ENCODE measurements around the gene ASPSCR1.
A peak's percentile ranks its signal among the peaks of the same experiment; 100 is the strongest.

ASPSCR1 gene

GRCh38 chr17:82028246-82028645, 50.8 kb downstream of the ASPSCR1 start:
- TF ChIP-seq CTCF (IDR thresholded peaks at IDR 0.05; ENCODE audit: low read depth, low read length, missing control alignments) = no peak
- H3K4me3 ChIP-seq (replicated peaks; ENCODE audit: low read depth, low read length) = no peak overlapping the region
- DNase-seq (ENCODE audit: extremely low read depth, low read depth) = no peak

- no peak for TF ChIP-seq CTCF (IDR thresholded peaks at IDR 0.05; ENCODE audit: low read depth, low read length, missing control alignments)
- no peak overlapping the region for H3K4me3 ChIP-seq (replicated peaks; ENCODE audit: low read depth, low read length)
- DNase-seq (ENCODE audit: extremely low read depth, low read depth) = no peak
Measured at GRCh38 chr17:82028966-82029365, 51.5 kb downstream of the ASPSCR1 start.

GRCh38 chr17:82029391-82029790, 52.0 kb downstream of the ASPSCR1 start:
- H3K4me3 ChIP-seq (replicated peaks; ENCODE audit: low read depth, low read length) = no peak overlapping the region
- no peak for DNase-seq (ENCODE audit: extremely low read depth, low read depth)
- TF ChIP-seq CTCF (IDR thresholded peaks at IDR 0.05; ENCODE audit: low read depth, low read length, missing control alignments) = no peak

GRCh38 chr17:82029990-82030469, 52.6 kb downstream of the ASPSCR1 start:
- no peak overlapping the region; the same call in 1 of the 2 replicates for H3K4me3 ChIP-seq (replicated peaks; ENCODE audit: low read depth, low read length)
- no peak for DNase-seq (ENCODE audit: extremely low read depth, low read depth)
- no peak for TF ChIP-seq CTCF (IDR thresholded peaks at IDR 0.05; ENCODE audit: low read depth, low read length, missing control alignments)

GRCh38 chr17:82030470-82031302, 53.3 kb downstream of the ASPSCR1 start:
- peak; percentile 34 for TF ChIP-seq CTCF (IDR thresholded peaks at IDR 0.05; ENCODE audit: low read depth, low read length, missing control alignments)
- peak overlapping the region; percentile 51 for H3K4me3 ChIP-seq (replicated peaks; ENCODE audit: low read depth, low read length)
- DNase-seq (ENCODE audit: extremely low read depth, low read depth) = peak; percentile 49

- DNase-seq (ENCODE audit: extremely low read depth, low read depth) = no peak
- H3K4me3 ChIP-seq (replicated peaks; ENCODE audit: low read depth, low read length) = peak within 1 kb of the TSS; percentile 72
- no peak for TF ChIP-seq CTCF (IDR thresholded peaks at IDR 0.05; ENCODE audit: low read depth, low read length, missing control alignments)
Measured at GRCh38 chr17:82031303-82031884, 54.0 kb downstream of the ASPSCR1 start, which contains the start of gene RAC3. RAC3 (plus strand) TSS chr17:82031678; CDS start chr17:82031762, 84 bp downstream.
